GM10248 (cell line): ENCODE measurements around the gene PRSS33.

Experiments
- CTCF ChIA-PET: fragments of 300-600 bp; sonication (Branson Sonifier 250); formaldehyde crosslinking; extraction: SDS; loops from one replicate; lab custom pipeline; 2021; ENCODE audit warnings: antibody characterized with exemption; lab: Yijun Ruan, JAX
- POLR2A ChIA-PET: fragments of 350-650 bp; sonication (Branson Sonifier 250); formaldehyde crosslinking; extraction: SDS; loops from one replicate; lab custom pipeline; 2020; ENCODE audit warnings: antibody characterized with exemption; lab: Yijun Ruan, JAX
- DNase-seq: peaks from one replicate; pipeline ENCODE4 v3.0.0; 2012; ENCODE audit errors: extremely low spot score
- CTCF ChIP-seq: IDR thresholded peaks from 2 replicates; pipeline ENCODE4 v1.5.1; 2012; ENCODE audit warnings: mild to moderate bottlenecking, low read depth; ENCODE audit errors: extremely low read depth, missing control alignments, control extremely low read depth

Gene PRSS33

GRCh38 chr16:2784358-2785100 lies 2.8 kb downstream of the PRSS33 start:
- ChIA-PET CTCF (interaction anchor here (1.5 kb wide), 1 partner anchor 26 kb away, joined by 4 read pairs; no protein-coding TSS in a partner anchor), POLR2A (interaction anchor here (0.7 to 1.2 kb wide), 2 partner anchors 15 to 707 kb away, joined by 3 to 4 read pairs; no protein-coding TSS in a partner anchor)
- DNase-seq = no peak
- TF ChIP-seq CTCF = no peak

GRCh38 chr16:2783581-2784357 lies 3.6 kb downstream of the PRSS33 start:
- DNase-seq = no peak
- CTCF ChIA-PET = interaction anchor here (1.3 to 1.5 kb wide), 2 partner anchors 17 to 26 kb away, joined by 4 read pairs; no protein-coding TSS in a partner anchor
- no peak for TF ChIP-seq CTCF
- POLR2A ChIA-PET = interaction anchor here (0.7 to 1.2 kb wide), 2 partner anchors 14 to 707 kb away, joined by 3 to 4 read pairs; no protein-coding TSS in a partner anchor

GRCh38 chr16:2782583-2783351 lies 4.6 kb downstream of the PRSS33 start:
- no peak for DNase-seq
- CTCF ChIA-PET = interaction anchor here (0.6 to 1.3 kb wide), 2 partner anchors 18 to 107 kb away, joined by 3 to 4 read pairs; no protein-coding TSS in a partner anchor

GRCh38 chr16:2779978-2780898 lies 7.1 kb downstream of the PRSS33 start:
- ChIA-PET CTCF (no interaction called here), POLR2A (no interaction called here)
- TF ChIP-seq CTCF = no peak
- no peak for DNase-seq

More at GRCh38 chr16:2782583-2783351, 4.6 kb downstream of the PRSS33 start:
- POLR2A ChIA-PET = no interaction called here
- no peak for TF ChIP-seq CTCF

- no peak for DNase-seq
- POLR2A ChIA-PET = no interaction called here
- CTCF ChIA-PET = interaction anchor here (0.7 to 1.0 kb wide), 2 partner anchors 89 to 148 kb away, joined by 3 read pairs; no protein-coding TSS in a partner anchor
- TF ChIP-seq CTCF = no peak
Observed at GRCh38 chr16:2779151-2779920, 8.0 kb downstream of the PRSS33 start.
